Hepatocyte (in vitro differentiated cells): ENCODE data around the gene DIS3L.

ENCODE experiments used
- EZH2 ChIP-seq: fragments of 200-600 bp; sonication (generic); IDR thresholded peaks from 2 replicates; pipeline ENCODE4 v1.6.1; 2016; ENCODE audit warnings: antibody characterized with exemption, mild to moderate bottlenecking, borderline replicate concordance
- EZH2phosphoT487 ChIP-seq: fragments of 200-600 bp; sonication (generic); IDR thresholded peaks from one replicate; pipeline ENCODE4 v1.6.1; 2018; ENCODE audit warnings: antibody characterized with exemption, mild to moderate bottlenecking, low read depth, moderate library complexity; ENCODE audit not compliant: unreplicated experiment, severe bottlenecking
- TF ChIP-seq, protein P1 (sequence below): fragments of 200-600 bp; sonication (generic); IDR thresholded peaks from 2 replicates; pipeline ENCODE4 v1.5.1; 2016; ENCODE audit warnings: antibody characterized with exemption, mild to moderate bottlenecking; ENCODE audit not compliant: poor library complexity

DNA sequence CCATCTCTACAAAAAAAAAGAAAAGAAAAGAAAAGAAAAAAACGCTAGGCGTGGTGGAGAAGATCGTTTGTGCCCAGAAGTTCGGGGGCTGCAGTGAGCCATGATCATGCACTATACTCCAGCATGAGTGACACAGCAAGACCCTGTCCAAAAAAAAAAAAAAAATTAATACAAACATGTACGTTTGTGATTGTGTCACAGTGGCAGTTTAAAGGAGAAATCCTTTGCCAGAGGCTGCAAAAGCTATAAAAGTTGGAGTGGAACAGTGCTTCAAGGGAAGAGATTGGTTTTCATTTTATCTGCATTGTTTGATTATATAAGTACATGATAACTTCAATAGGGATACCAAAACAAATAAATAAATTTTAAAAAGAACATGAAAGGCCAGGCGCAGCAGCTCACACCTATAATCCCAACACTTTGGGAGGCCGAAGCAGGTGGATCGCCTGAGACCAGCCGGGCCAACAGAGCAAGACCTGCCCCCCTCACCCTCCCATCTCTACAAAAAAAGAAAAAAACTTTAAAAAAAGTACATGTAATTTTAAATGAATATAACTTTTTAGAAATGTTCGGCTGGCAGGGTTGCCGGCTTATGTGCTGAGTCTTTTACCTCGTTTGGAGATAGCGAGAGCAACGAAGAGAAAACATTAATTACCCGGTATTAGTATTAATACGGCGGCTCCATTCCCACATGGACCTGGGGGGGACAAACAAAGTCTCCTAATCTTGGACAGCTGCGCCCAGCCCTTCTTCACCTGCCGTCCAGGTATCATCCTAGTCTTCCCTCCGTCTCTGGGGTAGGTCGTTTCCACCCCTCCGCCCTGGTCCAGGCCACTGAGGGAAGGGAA lies 573 bp upstream of the DIS3L start:
- TF ChIP-seq, protein P1, sequence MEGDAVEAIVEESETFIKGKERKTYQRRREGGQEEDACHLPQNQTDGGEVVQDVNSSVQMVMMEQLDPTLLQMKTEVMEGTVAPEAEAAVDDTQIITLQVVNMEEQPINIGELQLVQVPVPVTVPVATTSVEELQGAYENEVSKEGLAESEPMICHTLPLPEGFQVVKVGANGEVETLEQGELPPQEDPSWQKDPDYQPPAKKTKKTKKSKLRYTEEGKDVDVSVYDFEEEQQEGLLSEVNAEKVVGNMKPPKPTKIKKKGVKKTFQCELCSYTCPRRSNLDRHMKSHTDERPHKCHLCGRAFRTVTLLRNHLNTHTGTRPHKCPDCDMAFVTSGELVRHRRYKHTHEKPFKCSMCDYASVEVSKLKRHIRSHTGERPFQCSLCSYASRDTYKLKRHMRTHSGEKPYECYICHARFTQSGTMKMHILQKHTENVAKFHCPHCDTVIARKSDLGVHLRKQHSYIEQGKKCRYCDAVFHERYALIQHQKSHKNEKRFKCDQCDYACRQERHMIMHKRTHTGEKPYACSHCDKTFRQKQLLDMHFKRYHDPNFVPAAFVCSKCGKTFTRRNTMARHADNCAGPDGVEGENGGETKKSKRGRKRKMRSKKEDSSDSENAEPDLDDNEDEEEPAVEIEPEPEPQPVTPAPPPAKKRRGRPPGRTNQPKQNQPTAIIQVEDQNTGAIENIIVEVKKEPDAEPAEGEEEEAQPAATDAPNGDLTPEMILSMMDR, result no peak
- TF ChIP-seq EZH2phosphoT487, result no peak
- no peak for TF ChIP-seq EZH2
